HepG2 (cell line): Measurements from ENCODE around the gene RTKN2. TPM values are rescaled to one million over a fixed set of nuclear protein-coding genes. Genes with fewer than 3 reads are reported as not detected.

ENCODE experiments used
- ATAC-seq: fragments of 200-7000 bp; cut with Tn5 transposase; 3 replicates; pipeline ENCODE4 v1.9.1; 2020; ENCODE audit warnings: mild to moderate bottlenecking, moderate library complexity
- BruUV-seq: library from RNA; stranded (reverse); fragments of 400-500 nt; replicated peaks from 2 replicates; lab custom pipeline; 2021; lab: Mats Ljungman, UMichigan
- CTCF ChIA-PET: fragments of 300-600 bp; formaldehyde crosslinking; extraction: SDS; loops from one replicate; lab custom pipeline; 2021; ENCODE audit warnings: low total read pairs, inconsistent platforms, low intra/inter-chr PET ratio; lab: Yijun Ruan, JAX
- POLR2A ChIA-PET: fragments of 350-600 bp; sonication (Branson Sonifier 250); formaldehyde crosslinking; loops from one replicate; lab custom pipeline; 2020; ENCODE audit warnings: antibody characterized with exemption, inconsistent platforms; lab: Yijun Ruan, JAX
- DNase-seq: peaks from one replicate; pipeline ENCODE4 v3.0.0-alpha.2; 2015; ENCODE audit warnings: low spot score
- FAIRE-seq: peaks from 3 replicates; lab custom pipeline; 2011; peaks lifted over from hg19 to GRCh38; lab: Jason Lieb, UNC
- H2AFZ ChIP-seq: one replicate; pipeline ENCODE4 v1.6.1; 2011; ENCODE audit warnings: low read length, inconsistent platforms
- H3K27ac ChIP-seq: fragments of 300-600 bp; 3 replicates; pipeline ENCODE4 v1.8.0; 2011; ENCODE audit warnings: mixed run types, mild to moderate bottlenecking, mixed read lengths, low read length, inconsistent platforms; ENCODE audit not compliant: insufficient read depth; ENCODE audit errors: extremely low read length
- H3K27me3 ChIP-seq, 2 experiments: fragments of 200-600 bp in 1 of 2; 2 replicates in 1 of 2; 3 replicates in 1 of 2; pipeline versions ENCODE4 v1.6.0 to v1.8.0; 2011; ENCODE audit warnings: low read length in 2 of 2, mild to moderate bottlenecking in 2 of 2, moderate library complexity in 2 of 2, inconsistent platforms in 1 of 2; ENCODE audit not compliant: insufficient read depth in 2 of 2, control insufficient read depth in 1 of 2
- H3K36me3 ChIP-seq, 2 experiments: fragments of 200-600 bp in 1 of 2; replicated peaks in 1 of 2; 2 replicates in 1 of 2; 3 replicates in 1 of 2; pipeline versions ENCODE4 v1.5.1 to v1.8.0; 2011; ENCODE audit warnings: low read length in 2 of 2, inconsistent platforms in 1 of 2; ENCODE audit not compliant: insufficient read depth in 2 of 2, control insufficient read depth in 1 of 2
- H3K4me1 ChIP-seq: 2 replicates; pipeline ENCODE4 v1.5.1; 2012; ENCODE audit warnings: low read length, inconsistent platforms; ENCODE audit not compliant: insufficient read depth
- H3K4me2 ChIP-seq: 2 replicates; pipeline ENCODE4 v1.6.0; 2011; ENCODE audit warnings: low read depth, low read length, inconsistent platforms
- H3K4me3 ChIP-seq, 3 experiments: fragments of 200-600 bp in 1 of 3; sonication (generic), shearing (Covaris generic) in 1 of 3; replicated peaks in 1 of 3; 2 replicates each; pipeline ENCODE4 v1.5.1; 2011 to 2016; ENCODE audit warnings: low read length in 3 of 3, inconsistent platforms in 2 of 3, low read depth in 2 of 3, mild to moderate bottlenecking in 2 of 3, control low read depth in 1 of 3, mixed read lengths in 1 of 3; ENCODE audit not compliant: insufficient read depth in 1 of 3
- H3K79me2 ChIP-seq: one replicate; pipeline ENCODE4 v1.6.1; 2011; ENCODE audit warnings: low read length, inconsistent platforms; ENCODE audit not compliant: insufficient read depth
- H3K9ac ChIP-seq: 2 replicates; pipeline ENCODE4 v1.6.0; 2011; ENCODE audit warnings: mild to moderate bottlenecking, low read depth, low read length, inconsistent platforms; ENCODE audit not compliant: insufficient read depth
- H3K9me3 ChIP-seq: 2 replicates; pipeline ENCODE4 v1.5.1; 2012; ENCODE audit warnings: mild to moderate bottlenecking, low read length
- H4K20me1 ChIP-seq: 2 replicates; pipeline ENCODE4 v1.6.0; 2011; ENCODE audit warnings: inconsistent platforms, mild to moderate bottlenecking, low read length, moderate library complexity; ENCODE audit not compliant: insufficient read depth
- DPF2 ChIP-seq: sonication (generic); formaldehyde crosslinking; IDR thresholded peaks from 2 replicates; pipeline ENCODE4 v1.4.0; 2020; ENCODE audit warnings: mild to moderate bottlenecking, low read depth, missing genetic modification reagents, borderline replicate concordance
- FOSL2 ChIP-seq: sonication (generic); formaldehyde crosslinking; IDR thresholded peaks from 2 replicates; pipeline ENCODE4 v1.4.0; 2020; ENCODE audit warnings: missing genetic modification reagents
- HMG20A ChIP-seq: IDR thresholded peaks from 2 replicates; pipeline ENCODE4 v1.6.1; 2016; ENCODE audit warnings: borderline replicate concordance
- SAP130 ChIP-seq: IDR thresholded peaks from 2 replicates; pipeline ENCODE4 v1.6.1; 2016; ENCODE audit warnings: low read depth
- SOX13 ChIP-seq, 3 experiments: fragments of 450-650 bp in 1 of 3; sonication (generic) in 1 of 3; formaldehyde crosslinking in 1 of 3; IDR thresholded peaks in 2 of 3; conservative IDR thresholded peaks in 1 of 3; 2 replicates each; pipeline versions ENCODE4 v1.5.0 to v1.6.1; 2016 to 2020; ENCODE audit warnings: antibody characterized with exemption in 1 of 3, mild to moderate bottlenecking in 1 of 3, missing compliant biosample characterization in 1 of 3, missing genetic modification reagents in 1 of 3, moderate library complexity in 1 of 3
- TBX3 ChIP-seq: fragments of 450-650 bp; IDR thresholded peaks from 2 replicates; pipeline ENCODE4 v1.6.1; 2017; ENCODE audit warnings: antibody characterized with exemption, mild to moderate bottlenecking, inconsistent platforms, borderline replicate concordance
- WGBS: methylation state at CpG from one replicate; pipeline ENCODE4 v1.1.6; 2017; ENCODE audit warnings: low lambda C conversion rate; 5-methylcytosine and 5-hydroxymethylcytosine counted together
- in situ Hi-C: cut with HindIII; loops from 2 replicates; pipeline ENCODE4 v1.10.0; 2017; ENCODE audit warnings: low pct_unique_long_range_greater_than_20kb; ENCODE audit not compliant: extremely low pct_ligation_motif_present
- intact Hi-C: fragments of 100-400 bp; cut with micrococcal nuclease; formaldehyde crosslinking; loops from one replicate; pipeline ENCODE4 v1.10.0; 2022; ENCODE audit not compliant: unreplicated experiment
- polyA plus RNA-seq, 8 experiments: library from polyadenylated mRNA; depleted of rRNA in 3 of 8; stranded (reverse) in 7 of 8; unstranded in 1 of 8; fragments of >200 nt; fragmentation: Illumina TruSeq in 4 of 8; extraction: Trizol in 4 of 8; gene quantifications; 2 replicates each; pipeline versions ENCODE4 v1.2.1 to v1.2.3, GENCODE V29; 2011 to 2016; ENCODE audit warnings: low read depth in 4 of 8, missing spikeins in 1 of 8, mixed read lengths in 1 of 8; ENCODE audit not compliant: insufficient read depth in 1 of 8
- total RNA-seq, 5 experiments: library from RNA; depleted of rRNA; stranded (reverse); fragments of >200 nt; fragmentation: Illumina TruSeq; extraction: Trizol; gene quantifications; 2 replicates each; pipeline ENCODE4 v1.2.3, GENCODE V29; 2016; ENCODE audit warnings: low read depth in 1 of 5
- TF ChIP-seq, protein P1 (sequence below): IDR thresholded peaks from 2 replicates; pipeline ENCODE4 v1.6.1; 2012; ENCODE audit warnings: low read length, improper control_type of control experiment
- TF ChIP-seq, protein P2 (sequence below): IDR thresholded peaks from 2 replicates; pipeline ENCODE4 v1.6.1; 2016

RTKN2 gene
- total and polyA plus RNA-seq, 2 of the 13 experiments (the other 11 are each of a cell fraction or from before 2014, with no cell fraction given): 2.2 to 7.0 TPM

- H3K4me1 ChIP-seq: peaks cover 12% of the 10 kb centered on the region
- peak; percentile 74 for DNase-seq
- CTCF ChIA-PET: no interaction called here
- TF ChIP-seq, protein P1, sequence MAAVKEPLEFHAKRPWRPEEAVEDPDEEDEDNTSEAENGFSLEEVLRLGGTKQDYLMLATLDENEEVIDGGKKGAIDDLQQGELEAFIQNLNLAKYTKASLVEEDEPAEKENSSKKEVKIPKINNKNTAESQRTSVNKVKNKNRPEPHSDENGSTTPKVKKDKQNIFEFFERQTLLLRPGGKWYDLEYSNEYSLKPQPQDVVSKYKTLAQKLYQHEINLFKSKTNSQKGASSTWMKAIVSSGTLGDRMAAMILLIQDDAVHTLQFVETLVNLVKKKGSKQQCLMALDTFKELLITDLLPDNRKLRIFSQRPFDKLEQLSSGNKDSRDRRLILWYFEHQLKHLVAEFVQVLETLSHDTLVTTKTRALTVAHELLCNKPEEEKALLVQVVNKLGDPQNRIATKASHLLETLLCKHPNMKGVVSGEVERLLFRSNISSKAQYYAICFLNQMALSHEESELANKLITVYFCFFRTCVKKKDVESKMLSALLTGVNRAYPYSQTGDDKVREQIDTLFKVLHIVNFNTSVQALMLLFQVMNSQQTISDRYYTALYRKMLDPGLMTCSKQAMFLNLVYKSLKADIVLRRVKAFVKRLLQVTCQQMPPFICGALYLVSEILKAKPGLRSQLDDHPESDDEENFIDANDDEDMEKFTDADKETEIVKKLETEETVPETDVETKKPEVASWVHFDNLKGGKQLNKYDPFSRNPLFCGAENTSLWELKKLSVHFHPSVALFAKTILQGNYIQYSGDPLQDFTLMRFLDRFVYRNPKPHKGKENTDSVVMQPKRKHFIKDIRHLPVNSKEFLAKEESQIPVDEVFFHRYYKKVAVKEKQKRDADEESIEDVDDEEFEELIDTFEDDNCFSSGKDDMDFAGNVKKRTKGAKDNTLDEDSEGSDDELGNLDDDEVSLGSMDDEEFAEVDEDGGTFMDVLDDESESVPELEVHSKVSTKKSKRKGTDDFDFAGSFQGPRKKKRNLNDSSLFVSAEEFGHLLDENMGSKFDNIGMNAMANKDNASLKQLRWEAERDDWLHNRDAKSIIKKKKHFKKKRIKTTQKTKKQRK: no peak
- peak; percentile 35; the same call in 1 of the 2 replicates for TF ChIP-seq HMG20A (CRISPR knock-in tag)
- TF ChIP-seq SOX13 (IDR thresholded peaks at IDR 0.05): no peak
- peak in 1 of 2 experiments; percentile 32; a peak in 1 of 4 replicates for TF ChIP-seq SOX13 (CRISPR knock-in tag; conservative IDR thresholded peaks at IDR 0.05 in 1 of 2, IDR thresholded peaks at IDR 0.05 in 1 of 2)
- no peak for TF ChIP-seq DPF2 (CRISPR knock-in tag)
- TF ChIP-seq SAP130 (CRISPR knock-in tag): 0 out of 2 replicates have a peak, but pooled peaks have one; percentile 30
- TF ChIP-seq FOSL2 (CRISPR knock-in tag): peak; percentile 76
- TF ChIP-seq TBX3: 0 out of 2 replicates have a peak, but pooled peaks have one; percentile 37
- TF ChIP-seq, protein P2, sequence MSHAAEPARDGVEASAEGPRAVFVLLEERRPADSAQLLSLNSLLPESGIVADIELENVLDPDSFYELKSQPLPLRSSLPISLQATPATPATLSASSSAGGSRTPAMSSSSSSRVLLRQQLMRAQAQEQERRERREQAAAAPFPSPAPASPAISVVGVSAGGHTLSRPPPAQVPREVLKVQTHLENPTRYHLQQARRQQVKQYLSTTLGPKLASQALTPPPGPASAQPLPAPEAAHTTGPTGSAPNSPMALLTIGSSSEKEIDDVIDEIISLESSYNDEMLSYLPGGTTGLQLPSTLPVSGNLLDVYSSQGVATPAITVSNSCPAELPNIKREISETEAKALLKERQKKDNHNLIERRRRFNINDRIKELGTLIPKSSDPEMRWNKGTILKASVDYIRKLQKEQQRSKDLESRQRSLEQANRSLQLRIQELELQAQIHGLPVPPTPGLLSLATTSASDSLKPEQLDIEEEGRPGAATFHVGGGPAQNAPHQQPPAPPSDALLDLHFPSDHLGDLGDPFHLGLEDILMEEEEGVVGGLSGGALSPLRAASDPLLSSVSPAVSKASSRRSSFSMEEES (CRISPR knock-in tag): 0 out of 2 replicates have a peak, but pooled peaks have one; percentile 39
- no TSS peak for BruUV-seq
- FAIRE-seq: no peak
- peaks cover 8% of the 10 kb centered on the region for H3K79me2 ChIP-seq
- H3K4me2 ChIP-seq: no peak overlapping the region
- H3K27me3 ChIP-seq: no peaks in the 10 kb centered on the region
- H3K9ac ChIP-seq: no peak overlapping the region
- H3K36me3 ChIP-seq: no peaks in the 10 kb centered on the region
- intact Hi-C loops: no loop called here
- no peak overlapping the region for H3K27ac ChIP-seq
- peak; percentile 84 for ATAC-seq
- H2AFZ ChIP-seq: no peak overlapping the region
- POLR2A ChIA-PET: no interaction called here
- 92% methylated on average over 5 of the region's 5 CpGs for WGBS
- H3K9me3 ChIP-seq: no peaks in the 10 kb centered on the region
- in situ Hi-C loops: loop anchor here (10.0 to 25.0 kb wide), 2 partner anchors 346 to 562 kb away; partner anchors contain the start of genes ADO, ARID5B and EGR2
- H3K4me3 ChIP-seq: no peak overlapping the region
- H4K20me1 ChIP-seq: no peaks in the 10 kb centered on the region
These were observed 17.9 kb downstream of the RTKN2 start for GRCh38 chr10:62250594-62251198.
